Ureter (tissue), 1 donor: Measurements from ENCODE around the gene SEC23B. TPM values are rescaled to one million over a fixed set of nuclear protein-coding genes. Genes with fewer than 3 reads are reported as not detected.

ENCODE experiments used
- DNase-seq: peaks from one replicate; pipeline ENCODE4 v3.0.0-alpha.2; 2020; ENCODE audit warnings: low spot score
- total RNA-seq: library from RNA; stranded (reverse); gene quantifications from one replicate; pipeline ENCODE4 v1.2.4, GENCODE V29; 2023
- donor health status: DM: yes; HTN: yes; CAD: no.

Gene SEC23B
- total RNA-seq, 1 donor from 2014 or later, result 63.2 TPM

DNA sequence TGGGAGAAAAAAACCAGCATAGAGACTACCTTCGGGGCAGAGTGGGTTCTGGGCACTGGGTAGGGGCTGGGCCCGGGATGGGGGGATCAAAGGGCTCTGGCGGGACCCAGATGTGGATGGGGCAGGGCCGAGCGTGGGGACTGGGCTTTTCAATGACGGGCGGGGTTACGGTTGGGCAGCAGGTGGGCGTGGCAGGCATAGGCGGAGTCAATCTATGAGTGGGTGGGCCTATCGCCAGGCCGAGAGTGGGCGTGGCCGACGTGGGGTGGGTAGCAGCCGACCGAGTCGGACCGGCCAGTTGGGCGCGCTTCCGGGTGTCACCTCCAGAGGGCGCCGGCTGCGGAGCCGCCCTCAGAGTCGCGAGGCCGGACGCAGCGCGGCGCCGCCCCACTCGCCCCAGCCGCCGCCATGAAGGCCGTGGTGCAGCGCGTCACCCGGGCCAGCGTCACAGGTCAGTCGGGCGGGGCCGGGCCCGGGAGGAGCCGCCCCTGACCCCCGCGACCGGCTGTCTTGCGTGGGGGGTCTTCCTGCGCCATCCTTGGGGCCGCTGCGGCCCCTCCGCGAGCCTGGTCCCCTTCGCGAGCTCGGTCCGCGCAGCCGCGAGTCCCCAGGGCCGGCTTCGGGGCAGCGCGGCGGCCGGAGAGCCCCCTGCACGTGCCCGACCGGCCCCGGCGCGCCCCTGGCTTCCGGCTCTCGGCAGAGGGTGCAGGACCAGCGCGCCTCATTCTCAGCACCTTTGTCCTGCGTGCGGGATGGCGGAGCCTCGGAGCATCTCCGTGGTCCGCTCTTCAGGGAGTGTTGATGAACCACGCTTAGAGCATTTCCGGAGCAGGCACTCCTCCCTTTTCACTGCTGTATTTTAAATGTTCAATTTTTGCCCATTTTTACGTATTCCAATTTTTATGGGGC is 80.2 kb downstream of the SEC23B start, which contains the start of gene DTD1:
TSS of gene DTD1 (plus strand) at position 390 of the 909 bp plus-strand sequence. CDS start at position 409, 19 bp downstream.
- DNase-seq, result peak; percentile 93

DNA sequence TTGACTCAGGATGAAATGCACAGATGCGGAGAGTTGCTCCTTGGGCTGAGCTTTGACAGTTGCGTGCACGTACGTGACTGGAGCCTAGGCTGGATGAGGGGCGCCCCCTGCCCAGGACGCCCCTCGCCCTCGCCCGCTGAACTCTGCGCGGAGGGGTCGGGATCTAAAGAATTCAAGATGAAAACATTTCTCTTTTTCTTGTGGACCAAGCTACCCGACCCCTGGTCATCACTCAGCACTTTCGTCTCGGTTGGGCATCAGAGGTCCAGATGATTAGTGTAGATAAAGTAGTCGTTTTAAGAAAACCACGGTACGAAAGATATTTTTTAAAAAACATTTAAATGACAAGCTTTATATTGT is 80.8 kb downstream of the SEC23B start:
- DNase-seq, result no peak

- no peak for DNase-seq
Observed at GRCh38 chr20:18589941-18590674, 82.4 kb downstream of the SEC23B start.

DNA sequence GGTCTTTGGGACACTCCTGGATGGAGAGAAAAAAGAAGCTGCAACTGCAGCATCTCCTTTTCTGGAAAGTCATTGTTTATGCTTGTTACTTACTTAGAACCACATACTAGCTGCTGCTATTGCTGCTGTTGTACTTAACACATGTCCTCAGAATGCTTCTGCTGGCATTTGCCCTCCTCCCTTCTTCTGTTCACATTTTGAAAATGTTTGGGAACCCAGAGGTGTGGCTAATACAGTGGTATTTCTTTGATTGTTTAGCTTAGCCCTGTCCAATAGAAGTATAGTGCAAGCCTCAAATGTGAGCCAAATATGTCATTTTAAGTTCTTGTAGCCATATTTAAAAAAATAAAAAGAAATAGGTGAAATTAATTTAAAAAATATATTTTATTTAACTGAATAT is 88.5 kb downstream of the SEC23B start:
- DNase-seq, result no peak

GRCh38 chr20:18609741-18610140 is 102.0 kb downstream of the SEC23B start:
- DNase-seq, result no peak

Other genes with a start within 250 kb of the SEC23B start
- gene ZNF133, start 219.4 kb upstream of the SEC23B start, total RNA-seq, result 17.3 TPM
- gene DZANK1, start 40.9 kb upstream of the SEC23B start, total RNA-seq, result 7.1 TPM
- gene POLR3F, start 40.5 kb upstream of the SEC23B start, total RNA-seq, result 9.7 TPM
- 10.7 TPM for gene RBBP9, start 10.7 kb upstream of the SEC23B start, total RNA-seq
- gene SMIM26, start 59.5 kb downstream of the SEC23B start, total RNA-seq, result 59.4 TPM
- 30.6 TPM for gene DTD1, start 80.1 kb downstream of the SEC23B start, total RNA-seq